Endometrium (tissue), 2 donors: ENCODE data around the gene VAT1L.

Experiments
- FAIRE-seq: peaks from 2 replicates; lab custom pipeline; 2012; peaks lifted over from hg19 to GRCh38; lab: Jason Lieb, UNC
- donor health status: control.
- donor health status: control.

VAT1L gene

DNA sequence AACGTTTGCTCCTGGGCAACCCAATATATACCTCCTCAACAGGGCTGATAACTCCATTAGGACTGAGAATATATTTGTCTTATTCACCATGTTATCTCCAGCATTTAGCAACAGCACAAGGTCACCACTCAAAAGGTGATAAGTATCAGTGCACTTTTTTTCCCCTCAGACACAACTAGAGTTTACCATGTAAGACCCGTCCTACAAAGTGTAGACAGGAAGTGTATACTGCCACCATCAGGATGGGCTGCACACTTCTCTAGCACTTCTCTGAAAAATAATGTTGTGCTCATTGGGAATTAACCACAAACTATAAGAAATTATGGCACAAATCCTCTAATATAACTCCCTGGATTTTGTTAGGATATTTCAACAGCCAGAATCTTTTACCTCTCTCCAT, 5.7 kb upstream of the VAT1L start:
- FAIRE-seq = no peak

DNA sequence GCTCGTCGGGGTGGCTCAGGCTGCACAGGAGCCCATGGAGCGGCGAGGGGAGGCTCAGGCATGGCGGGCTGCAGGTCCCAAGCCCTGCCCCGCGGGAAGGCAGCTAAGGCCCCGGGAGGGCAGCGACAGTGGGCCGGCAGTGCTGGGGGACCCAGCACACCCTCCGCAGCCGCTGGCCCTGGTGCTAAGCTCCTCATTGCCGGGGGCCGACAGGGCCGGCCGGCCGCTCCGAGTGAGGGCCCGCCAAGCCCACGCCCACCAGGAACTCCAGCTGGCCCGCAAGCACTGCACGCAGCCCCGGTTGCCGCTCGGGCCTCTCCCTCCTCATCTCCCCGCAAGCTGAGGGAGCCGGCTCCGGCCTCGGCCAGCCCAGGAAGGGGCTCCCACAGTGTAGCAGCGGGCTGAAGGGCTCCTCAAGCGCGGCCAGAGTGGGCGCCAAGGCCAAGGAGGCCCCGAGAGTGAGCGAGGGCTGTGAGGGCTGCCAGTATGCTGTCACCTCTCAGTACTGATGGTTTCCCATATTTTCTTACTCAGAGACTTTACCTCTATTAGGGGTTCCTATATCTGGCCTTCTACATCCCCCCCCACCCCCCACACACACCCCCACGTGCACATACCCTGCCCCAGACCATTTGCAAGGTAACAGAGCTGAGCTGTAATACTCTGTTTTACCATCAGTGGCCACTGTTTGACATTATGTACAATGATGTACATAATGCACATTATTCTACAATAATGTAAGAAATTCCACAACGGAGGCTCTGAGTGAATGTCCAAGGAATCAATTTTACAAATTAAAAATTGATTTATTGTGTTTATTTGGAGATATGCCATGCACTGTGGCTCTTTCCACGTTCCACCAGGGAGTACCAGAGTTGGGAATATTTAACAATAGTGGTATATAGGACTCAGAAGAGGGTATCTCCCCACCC, 3.7 kb upstream of the VAT1L start:
- FAIRE-seq = no peak

GRCh38 chr16:77785373-77785764, 3.0 kb upstream of the VAT1L start:
- no peak for FAIRE-seq

DNA sequence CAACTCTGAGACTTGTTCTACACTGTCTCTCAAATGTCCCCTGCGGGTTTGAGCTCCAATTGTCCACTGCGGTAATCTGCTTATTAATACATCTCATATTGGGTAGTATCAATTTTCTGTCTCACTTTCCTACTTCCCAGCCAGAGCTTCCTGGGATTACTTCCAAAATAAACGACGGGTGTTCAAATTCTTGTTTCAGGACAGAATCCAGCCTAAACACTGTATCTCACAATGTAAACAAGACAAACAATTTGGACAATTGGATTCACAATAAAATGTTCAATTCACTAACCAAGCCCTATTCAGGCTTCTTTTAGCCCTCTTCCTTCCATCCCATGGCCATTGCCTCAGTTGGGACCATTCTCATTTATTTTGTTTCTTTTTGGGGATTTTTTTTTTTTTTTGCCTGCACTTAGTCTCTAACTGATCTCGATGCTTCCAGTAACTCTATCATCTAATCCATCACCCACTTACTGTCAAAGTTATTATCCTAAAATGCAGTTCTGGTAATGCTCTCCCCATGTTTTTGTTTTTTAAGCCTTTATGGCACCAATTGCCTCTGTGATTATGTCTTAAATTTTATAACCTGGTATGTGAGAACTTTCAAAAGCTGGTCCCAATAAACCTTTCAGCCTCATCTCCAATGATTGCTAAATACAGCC, 2.0 kb upstream of the VAT1L start:
- no peak for FAIRE-seq

DNA sequence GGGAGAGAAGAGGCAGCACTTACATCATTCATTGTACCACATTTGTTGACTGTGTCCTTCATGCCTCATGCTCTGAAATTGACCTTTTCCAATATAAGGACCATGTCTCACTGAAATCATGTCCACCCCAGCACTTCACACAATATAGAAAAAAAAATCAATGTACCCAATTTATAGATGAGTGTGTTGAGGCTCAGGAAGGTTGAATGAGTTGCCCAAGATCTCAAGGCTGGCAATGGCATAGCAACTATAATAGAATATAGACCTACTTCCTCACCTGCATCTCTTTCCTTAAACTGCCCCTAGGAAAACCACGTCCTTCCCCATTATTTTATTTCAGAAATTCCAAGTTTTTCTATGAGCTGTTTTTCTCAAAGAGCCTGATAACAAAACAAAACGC, 912 bp upstream of the VAT1L start:
- FAIRE-seq = no peak

DNA sequence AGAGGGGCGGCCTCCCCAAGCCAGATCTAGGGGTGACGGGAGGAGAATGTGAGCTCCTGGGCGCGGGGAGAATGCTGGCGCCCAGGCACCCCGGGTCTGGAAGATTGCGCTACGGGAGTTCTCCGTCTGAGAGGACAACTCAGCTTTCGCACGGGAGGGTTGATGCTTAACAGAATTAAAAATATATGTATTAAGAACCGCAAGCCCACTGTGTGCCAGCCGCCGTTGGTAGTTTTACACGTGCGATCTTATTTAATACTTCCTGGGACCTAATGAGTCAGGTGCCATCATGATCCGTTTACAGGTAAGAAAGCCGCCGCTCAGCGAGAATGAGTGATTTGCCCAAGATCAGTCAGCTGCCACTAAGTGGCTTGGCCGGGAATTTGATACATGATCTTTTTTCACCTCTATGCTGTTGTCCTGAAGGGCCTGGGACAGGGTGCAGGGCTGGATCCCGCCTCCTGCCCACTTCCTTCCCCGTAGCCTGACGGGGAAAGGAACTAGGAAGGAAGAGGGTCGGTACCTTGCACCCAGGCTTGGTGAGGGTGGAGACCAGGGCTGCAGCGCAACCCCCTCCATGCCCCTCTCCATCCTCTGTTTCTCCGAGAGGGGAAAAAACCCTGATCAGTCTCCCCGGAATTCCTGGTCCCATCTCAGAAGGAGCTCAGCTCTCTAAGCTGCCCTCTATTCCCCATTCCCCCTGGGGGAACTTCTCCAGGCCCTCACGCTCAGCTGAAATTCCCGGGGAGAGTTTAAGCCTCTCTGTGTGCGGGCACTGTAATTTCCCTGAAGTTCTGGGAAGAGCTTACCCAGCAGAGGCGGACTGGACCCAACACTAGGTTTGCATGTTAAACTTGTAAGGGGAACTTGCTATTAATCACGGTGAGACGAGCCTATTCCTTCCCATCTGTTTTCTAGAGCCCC, 983 bp downstream of the VAT1L start:
- no peak for FAIRE-seq

GRCh38 chr16:77790009-77790372, 1.6 kb downstream of the VAT1L start:
- no peak for FAIRE-seq

- FAIRE-seq = no peak
These were observed 2.5 kb downstream of the VAT1L start for GRCh38 chr16:77790912-77791311.

DNA sequence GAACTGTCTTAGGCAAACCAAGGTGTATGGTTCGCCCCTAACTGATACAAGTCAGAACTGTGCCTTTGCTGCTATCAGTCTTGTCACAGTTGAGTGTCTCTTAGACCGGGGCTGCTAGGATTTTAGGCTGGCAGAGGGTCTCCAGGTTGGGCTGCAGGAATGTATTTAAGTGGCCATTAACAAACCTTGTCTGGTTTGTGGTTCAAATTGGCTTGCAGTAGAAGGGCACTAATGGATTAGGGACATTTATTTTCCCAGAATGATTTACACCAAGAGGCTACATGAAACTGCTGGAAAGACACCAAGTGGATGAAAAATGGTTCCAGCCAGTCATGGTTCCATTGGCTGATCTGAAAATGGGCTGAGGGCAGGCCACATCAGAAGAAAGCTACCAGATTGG, 5.1 kb downstream of the VAT1L start:
- no peak for FAIRE-seq

- FAIRE-seq = no peak
These were observed 6.2 kb downstream of the VAT1L start for GRCh38 chr16:77794586-77794985.

- no peak for FAIRE-seq
These were observed 13.5 kb downstream of the VAT1L start for GRCh38 chr16:77801817-77802216.

- FAIRE-seq = no peak
These were observed 17.0 kb downstream of the VAT1L start for GRCh38 chr16:77805398-77805797.

DNA sequence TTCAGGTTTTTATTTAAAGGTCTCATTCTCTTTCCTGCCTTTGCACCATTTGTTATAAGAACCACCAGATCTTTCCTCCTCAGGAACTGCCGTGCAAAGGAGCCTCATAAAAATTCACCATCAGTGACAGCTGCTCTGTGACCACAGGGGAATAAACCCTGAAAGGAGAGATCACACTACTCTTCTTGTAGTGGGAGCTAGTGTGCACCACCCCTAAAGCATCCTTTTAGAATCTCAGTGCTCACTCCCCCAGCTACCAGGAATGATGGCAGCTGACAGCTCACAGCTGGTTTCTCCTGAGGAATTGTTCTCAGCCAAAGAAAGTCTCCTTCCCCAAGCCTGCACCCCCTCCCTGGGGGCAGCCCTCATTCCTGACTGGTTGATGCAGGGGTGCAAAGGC, 18.7 kb downstream of the VAT1L start:
- FAIRE-seq = no peak

GRCh38 chr16:77812856-77813500, 24.6 kb downstream of the VAT1L start:
- no peak for FAIRE-seq

DNA sequence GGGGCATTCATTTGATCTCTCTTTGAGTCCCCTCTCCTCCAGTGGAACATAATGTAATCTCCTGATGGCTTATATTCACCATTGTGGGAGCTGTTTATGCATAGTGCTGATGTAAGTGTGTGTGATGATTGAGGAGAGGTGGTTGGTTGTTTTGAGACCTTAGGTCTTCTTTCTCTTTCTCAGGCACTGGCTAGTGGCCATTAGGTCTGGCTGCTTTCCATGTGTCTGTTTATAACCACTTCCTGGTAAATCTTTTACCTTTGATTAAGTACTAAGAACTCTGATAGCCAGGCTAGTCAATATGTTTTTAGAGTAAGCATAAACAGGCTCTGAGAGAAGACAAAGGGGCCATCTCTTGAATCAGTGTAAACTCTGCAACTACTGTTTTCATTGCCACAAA, 27.9 kb downstream of the VAT1L start:
- FAIRE-seq = no peak

DNA sequence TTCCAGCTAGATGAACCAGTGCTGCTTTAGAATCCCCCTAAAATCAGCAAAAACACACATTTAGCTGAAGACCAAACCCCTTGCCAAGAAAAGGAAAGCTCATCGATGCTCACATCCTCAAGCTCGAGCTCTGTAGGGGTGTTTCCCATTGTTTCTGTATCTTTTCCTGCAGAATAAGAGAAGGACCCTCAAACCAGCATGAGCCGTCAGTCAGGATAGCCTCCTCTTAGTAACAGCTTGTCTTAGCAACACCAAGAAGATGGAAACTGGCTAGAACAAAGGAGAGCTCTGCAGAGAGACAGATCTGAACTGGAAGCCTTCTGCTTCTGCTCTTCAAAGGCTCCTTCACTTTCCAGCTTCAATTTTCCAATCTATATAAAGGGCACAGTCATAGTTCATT, 32.0 kb downstream of the VAT1L start:
- no peak for FAIRE-seq

- FAIRE-seq = no peak
These were observed 34.3 kb downstream of the VAT1L start for GRCh38 chr16:77822661-77823060.

DNA sequence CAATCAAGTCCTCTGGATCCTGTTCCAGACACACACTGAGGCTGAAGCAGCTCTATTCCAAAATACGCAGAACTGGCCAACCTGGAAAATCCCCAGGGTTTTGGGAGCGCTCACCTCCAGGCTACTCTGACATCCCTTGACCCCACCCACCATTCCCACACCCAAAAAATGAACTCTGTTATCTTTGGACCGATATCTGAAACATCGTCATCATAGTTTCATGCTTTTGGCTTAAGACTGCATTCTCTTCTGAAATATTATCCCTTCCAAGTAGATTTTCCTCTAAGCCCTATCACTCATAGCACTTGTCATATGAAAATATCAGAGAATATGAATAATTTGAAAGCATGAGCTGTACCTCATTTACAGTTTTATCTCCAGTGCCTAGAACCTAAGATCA, 34.7 kb downstream of the VAT1L start:
- no peak for FAIRE-seq

GRCh38 chr16:77825196-77825595, 36.8 kb downstream of the VAT1L start:
- no peak for FAIRE-seq

GRCh38 chr16:77827032-77827431, 38.7 kb downstream of the VAT1L start:
- FAIRE-seq = no peak

DNA sequence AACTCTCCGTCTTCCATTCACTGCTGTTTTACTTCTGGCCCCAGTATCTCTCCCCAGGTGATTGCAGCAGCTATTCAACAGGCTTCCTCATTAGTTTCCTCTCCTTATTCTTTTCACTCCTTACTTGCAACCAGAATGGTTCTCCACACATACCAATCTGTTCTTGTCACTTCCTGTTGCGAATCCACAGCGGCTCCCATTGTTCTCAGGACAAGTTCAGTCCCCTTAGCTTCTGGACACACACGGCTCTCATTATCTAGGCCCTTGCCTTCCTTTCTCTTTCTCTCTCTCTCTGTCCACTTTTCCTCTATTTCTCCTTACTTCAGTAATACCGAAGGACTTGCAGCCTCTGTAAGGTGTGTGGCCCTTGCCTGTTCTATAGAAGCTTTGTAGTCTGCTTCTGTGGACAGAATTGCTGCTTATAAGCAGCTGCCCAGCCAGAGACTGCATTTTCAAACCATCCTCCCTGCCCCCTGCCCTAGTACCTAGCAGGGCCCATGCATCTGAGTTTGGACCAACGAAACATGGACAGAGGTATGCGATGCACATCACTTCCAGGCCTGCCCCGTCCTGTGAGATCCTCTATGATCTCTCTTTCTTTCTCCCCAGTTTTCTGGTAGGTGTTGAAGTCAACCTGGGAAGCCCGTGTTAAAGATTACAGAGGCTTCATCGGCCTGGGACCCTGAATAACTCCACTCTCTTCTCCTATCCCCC, 45.7 kb downstream of the VAT1L start:
- FAIRE-seq = no peak
